ENCODE measurements around the gene WHRN.

Gene WHRN

GRCh38 chr9:114397219-114397847 lies 107.9 kb downstream of the WHRN start:
- DNase-seq (ENCODE audit: low spot score): no peak

DNA sequence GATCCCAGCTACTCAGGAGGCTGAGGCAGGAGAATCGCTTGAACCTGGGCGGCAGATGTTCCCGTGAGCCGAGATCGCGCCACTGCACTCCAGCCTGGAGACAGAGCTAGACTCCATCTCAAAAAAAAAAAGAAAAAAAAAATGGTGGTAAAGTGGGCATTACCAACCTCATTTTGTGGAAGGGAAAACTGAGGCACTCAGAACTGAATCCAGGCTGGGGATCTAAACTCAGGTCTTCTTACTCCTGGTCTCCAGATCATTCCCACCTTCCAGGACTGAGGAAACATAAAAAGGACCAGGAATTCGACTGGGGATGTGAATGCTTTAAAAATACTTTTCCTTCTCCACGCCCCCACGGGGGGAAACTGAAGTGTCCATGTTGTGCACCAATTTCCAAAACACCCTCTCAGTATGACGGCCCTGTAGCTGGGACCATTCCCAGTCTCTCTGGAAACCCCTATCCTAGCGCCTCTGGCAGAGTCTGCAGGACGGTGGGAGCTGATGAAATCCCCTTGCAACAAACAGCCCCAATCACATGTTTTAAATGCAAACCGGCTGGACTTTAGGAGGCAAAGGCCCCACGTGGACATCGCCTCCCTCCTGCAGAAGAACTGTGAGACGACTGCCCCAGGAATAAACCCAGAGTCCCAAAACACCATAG lies 108.6 kb downstream of the WHRN start:
- DNase-seq (ENCODE audit: low spot score): no peak

DNA sequence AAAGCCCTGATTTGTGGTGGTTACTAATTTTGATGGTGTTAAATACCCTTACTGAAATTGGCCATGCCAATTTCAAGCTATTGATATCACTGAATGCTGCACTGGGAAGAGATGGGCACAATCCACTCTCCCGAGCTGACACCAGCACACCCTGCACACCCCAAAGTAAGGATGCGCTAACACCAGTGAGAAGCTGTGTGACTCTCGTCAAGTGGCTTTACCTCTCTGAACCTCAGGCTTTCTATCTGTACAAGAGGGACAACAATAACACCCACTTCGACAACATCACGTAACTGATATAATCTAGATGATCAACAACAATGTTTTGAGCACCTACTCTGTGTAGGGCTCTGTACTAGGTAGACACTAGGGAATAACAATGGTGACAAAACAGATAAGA lies 109.5 kb downstream of the WHRN start:
- no peak for DNase-seq (ENCODE audit: low spot score)

DNA sequence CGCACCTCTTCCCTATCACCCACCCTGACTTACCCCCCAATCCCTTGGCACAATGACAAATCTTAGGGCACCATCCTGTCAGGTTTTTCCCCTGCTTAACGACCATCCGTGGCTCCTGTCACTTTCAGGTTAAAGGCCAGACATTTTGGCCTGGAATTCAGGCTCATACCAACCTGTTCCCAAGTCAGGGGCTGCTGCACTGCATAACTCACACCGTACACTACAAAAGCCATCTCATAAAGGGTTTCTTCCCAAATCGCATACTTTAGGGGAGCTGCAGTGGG lies 110.0 kb downstream of the WHRN start:
- DNase-seq (ENCODE audit: low spot score): no peak

DNA sequence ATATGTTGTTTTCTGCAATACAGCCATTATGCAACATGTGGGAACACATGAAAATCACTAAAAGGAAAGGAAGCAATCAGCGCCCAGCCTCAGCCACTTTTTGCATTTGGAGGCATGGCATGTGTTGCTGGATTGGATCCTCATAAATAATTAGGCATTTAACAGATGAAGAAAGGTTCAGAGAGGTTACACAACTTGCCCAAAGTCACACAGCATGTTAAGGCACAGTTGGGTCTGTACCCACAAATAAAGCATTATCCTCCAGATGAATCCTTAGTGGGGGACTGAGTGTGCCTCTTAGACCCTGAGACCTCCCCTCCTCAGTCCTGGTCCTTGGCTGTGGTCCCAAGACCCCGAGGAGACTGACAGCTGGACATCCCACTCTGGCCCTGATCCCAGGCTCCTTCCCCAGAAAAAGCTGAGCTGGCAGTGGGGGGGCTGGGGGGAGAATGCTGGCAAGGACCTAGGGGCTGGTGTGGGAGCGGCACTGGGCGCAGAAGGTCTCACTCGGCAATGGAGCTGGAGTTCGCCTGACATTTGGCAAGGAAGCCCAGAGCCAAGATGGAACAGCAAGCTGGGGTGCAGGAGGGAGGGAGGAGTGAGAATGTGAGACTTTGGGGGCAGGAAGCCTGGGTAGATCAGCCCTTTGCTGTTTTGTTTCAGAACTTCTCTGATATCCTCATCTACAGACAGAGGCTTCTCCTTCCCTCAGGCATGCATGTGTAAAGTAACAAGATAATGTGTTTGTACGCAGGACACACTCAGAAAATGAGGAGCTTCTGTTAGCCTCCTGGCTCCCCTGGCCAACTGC lies 110.5 kb downstream of the WHRN start:
- no peak for DNase-seq (ENCODE audit: low spot score)

- DNase-seq (ENCODE audit: low spot score): no peak
Measured at GRCh38 chr9:114392749-114393112, 112.5 kb downstream of the WHRN start.

DNA sequence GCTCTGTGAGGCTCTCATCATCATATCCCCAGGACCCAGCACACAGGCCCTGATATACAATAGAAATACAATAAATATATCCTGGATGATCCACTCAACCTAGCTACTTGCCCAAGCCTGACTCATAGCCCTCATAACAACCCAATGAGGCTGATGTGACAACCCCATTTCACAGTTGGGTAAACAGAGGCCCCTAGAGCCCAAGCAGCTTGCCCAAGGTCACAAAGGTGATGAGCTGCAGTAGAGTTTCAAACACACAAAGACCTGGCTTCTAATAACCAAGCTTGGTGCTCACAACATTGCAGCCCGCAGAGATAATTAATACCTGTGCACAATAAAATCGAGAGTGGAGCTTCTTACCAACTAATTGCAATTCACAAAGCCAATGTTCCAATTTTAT lies 114.3 kb downstream of the WHRN start:
- no peak for DNase-seq (ENCODE audit: low spot score)

DNA sequence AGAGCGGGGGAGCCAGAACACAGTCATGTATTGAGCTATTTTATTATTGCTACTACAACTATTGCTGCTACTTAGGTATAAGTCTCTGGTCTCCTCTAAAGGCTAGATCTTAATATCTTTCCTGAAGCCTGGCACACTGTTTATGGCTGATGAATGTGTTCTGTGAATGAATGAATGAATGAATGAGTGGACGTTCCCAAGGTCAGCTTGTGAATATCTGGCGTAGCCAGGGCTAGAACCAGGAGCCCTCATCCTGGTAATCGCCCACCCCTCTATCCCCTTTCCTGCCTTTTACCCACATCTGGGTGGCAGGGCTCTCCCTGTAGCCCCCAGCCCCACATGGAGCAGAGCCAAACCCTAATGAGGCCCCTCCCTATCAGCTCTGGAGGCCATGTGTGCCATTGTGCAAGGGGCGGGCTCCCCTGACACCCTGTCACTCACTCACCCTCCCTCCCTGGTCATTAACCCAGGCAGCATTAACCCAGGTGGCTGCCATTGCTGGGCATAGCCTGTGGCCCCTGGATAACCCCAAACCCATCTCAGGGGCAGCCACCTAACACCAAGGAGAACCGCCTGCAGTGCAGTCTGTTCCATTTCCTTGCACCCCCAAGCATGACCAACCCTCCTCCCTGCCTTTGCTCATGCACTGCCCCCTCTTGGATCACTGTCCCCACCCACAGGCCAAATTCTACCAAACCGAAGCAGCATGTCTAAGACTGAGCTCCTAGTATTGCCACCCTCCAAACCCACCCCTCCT lies 115.5 kb downstream of the WHRN start:
- no peak for DNase-seq (ENCODE audit: low spot score)

GRCh38 chr9:114388764-114389375 lies 116.4 kb downstream of the WHRN start:
- no peak for DNase-seq (ENCODE audit: low spot score)

DNA sequence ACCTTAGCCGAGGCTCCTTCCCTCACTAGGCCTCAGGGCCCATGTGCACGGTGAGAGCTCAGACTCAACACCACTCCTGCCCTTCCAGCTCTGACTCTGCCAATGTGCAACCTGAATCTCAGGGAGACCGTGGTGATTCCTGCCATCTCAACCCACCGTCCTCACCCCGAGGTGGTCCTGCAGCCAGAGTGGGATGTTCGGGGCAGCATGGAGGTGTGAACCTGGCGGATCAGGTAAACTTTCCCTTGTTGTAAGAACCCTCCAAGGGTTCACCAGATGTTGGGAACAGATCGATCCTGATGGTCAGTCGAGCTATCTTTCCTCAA lies 117.0 kb downstream of the WHRN start:
- no peak for DNase-seq (ENCODE audit: low spot score)

DNA sequence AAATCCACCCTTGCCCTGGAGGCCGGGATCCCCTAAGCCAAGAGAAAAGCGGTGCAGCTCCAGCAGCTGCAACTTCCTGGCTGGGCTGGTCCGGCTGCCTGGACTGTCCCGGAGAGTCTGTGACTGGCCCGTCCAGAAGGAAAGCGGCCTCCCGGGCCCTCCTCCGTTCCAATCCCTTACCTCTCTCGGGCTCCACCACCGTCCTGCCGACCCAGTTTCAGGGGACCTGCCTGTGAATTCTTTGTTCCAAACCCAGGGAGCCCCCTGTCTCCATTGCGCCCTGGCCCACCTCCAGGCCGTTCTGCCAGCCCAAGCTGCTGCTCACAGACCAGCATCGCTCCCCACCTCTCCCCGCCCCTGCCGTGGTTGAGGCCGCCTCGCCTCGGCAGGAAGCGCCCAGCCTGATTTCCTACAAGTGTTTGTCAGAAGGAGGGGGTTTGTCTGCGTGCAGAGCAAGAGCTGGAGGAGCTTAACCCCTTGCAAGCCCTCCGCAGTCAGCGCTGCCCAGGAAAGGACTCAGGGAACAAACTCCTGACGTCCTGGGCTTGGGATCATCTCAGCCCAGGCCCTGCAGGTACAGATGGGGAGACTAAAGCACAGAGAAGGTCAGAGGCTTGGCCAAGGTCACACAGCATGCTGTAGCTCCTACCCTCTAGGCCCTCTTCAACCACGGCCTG lies 117.5 kb downstream of the WHRN start, which contains the start of gene AKNA:
Gene AKNA, minus strand, starts transcription at position 303 of the 677 bp plus-strand sequence. CDS start 6,649 bp downstream, outside the sequence.
- no peak for DNase-seq (ENCODE audit: low spot score)

DNA sequence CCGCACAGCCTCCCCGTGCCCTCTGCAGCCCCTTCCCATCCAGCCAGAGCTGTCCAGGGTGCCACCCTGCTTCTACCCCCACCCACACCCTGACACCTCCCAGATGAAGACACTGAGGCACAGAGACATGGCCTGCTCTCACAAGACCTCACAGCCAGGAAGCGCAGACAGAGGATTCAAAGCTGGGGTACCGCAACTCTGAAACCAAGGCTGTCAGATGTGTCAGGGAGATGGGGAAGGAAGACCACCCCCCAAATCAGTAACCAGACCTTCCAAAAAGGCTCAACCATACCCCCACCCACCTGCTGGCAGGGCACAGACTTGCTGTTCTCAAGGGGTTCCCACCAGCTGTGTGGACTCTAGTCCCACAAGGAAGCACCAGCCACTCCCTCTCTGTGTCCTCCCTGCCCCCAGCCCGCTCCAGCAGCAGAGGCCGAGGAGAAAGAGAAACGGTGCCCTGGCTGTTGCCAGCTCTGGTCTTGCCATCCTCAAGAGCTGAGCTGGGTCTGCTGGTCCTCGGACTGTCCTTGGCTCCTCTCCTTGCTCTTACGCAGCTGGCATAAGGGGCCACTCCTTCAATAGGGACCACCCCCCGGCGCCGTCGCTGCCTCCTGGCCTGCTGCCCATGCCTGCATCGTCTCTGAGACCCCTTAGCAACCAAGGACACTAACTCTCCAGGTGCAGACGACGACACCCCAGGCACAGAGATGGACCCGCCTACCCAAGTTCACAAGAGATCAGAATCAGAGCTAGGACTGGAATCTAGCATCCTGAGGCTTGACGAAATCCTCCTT lies 118.2 kb downstream of the WHRN start:
- DNase-seq (ENCODE audit: low spot score): no peak

- no peak for DNase-seq (ENCODE audit: low spot score)
Measured at GRCh38 chr9:114386361-114386885, 118.8 kb downstream of the WHRN start.

GRCh38 chr9:114385397-114386181 lies 119.7 kb downstream of the WHRN start:
- DNase-seq (ENCODE audit: low spot score): peak; percentile 77

DNA sequence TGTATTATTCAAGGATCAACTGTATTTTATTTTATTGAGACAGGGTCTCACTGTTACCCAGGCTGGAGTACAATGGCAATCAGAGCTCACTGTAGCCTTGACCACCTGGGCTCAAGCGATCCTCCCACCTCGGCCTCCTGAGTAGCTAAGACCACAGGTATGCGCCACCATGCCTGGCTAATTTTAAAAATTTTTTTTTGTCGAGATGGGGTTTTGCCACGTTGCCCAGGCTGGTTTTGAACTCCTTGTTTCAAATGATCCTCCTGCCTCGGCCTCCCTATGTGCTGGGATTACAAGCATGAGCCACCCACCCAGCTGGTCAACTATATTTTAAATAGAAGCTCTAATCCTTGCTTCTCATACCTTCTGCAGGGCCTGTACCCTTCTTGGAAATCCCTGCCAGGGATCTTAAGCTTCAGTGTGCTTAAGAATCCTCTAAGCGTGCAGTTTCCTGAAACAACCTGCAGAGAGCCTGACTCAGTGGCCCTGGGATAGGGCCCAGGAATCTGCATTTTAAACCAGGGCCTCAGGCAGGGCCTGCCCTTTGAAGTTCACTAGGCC lies 120.4 kb downstream of the WHRN start:
- no peak for DNase-seq (ENCODE audit: low spot score)

DNA sequence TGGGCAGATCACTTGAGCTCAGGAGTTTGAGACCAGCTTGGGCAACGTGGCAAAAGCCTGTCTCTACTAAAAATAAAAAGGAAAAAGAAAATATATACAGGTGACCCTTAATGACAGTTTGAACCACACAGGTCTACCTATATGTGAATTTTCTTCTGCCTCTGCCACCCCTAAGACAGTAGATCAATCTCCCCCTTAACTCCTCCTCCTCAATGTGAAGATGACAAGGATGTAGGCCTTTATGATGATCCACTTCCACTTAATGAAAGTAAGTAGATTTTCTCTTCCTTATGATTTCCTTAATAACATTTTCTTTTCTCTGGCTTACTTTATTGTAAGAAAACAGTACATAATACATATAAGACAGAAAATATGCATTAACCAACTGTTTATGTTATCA lies 120.9 kb downstream of the WHRN start:
- DNase-seq (ENCODE audit: low spot score): no peak

GRCh38 chr9:114383521-114384231 lies 121.6 kb downstream of the WHRN start:
- DNase-seq (ENCODE audit: low spot score): peak; percentile 76

GRCh38 chr9:114382699-114383520 lies 122.4 kb downstream of the WHRN start:
- DNase-seq (ENCODE audit: low spot score): no peak
